Vagina (tissue), 2 donors: ENCODE results near the gene MAMLD1.

Source experiments
- POLR2A ChIP-seq, 2 donors: fragments of 450-650 bp; IDR thresholded peaks; one replicate each; pipeline ENCODE4 v1.6.1; 2017; ENCODE audit warnings: antibody characterized with exemption in 2 of 2, mild to moderate bottlenecking in 2 of 2, moderate library complexity in 2 of 2
- POLR2AphosphoS5 ChIP-seq, 2 donors: sonication (generic); formaldehyde crosslinking; IDR thresholded peaks; one replicate each; pipeline ENCODE4 v1.9.0; 2017; ENCODE audit warnings: antibody characterized with exemption in 2 of 2, mild to moderate bottlenecking in 2 of 2, low read depth in 1 of 2; ENCODE audit not compliant: insufficient read depth in 1 of 2
- TF ChIP-seq, protein P1 (sequence below), 3 experiments: fragments of 450-650 bp in 2 of 3; fragments of 200-600 bp in 1 of 3; sonication (generic) in 1 of 3; IDR thresholded peaks; one replicate each; pipeline ENCODE4 v1.5.1; 2017 to 2019; ENCODE audit warnings: antibody characterized with exemption in 3 of 3, mild to moderate bottlenecking in 2 of 3, moderate library complexity in 2 of 3

DNA sequence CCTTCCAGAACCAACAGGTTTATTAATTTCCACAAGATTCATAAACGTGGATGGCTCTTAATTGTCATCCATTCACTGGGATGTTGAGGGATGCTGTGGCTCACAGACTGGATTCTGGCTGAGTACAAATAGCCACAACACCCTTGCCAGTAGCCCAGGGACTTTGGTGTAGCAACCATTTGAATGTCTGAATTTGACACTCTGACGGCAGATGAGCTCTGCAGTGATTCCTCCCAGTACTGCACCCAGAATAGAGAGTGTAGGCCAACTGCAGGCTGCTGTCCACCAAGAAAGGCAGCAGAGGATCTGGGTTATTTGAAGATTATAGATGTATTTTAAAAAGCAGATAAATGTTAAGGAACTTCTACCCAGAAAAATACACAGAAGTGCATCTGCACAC, 15.6 kb upstream of the MAMLD1 start:
- TF ChIP-seq, protein P1, sequence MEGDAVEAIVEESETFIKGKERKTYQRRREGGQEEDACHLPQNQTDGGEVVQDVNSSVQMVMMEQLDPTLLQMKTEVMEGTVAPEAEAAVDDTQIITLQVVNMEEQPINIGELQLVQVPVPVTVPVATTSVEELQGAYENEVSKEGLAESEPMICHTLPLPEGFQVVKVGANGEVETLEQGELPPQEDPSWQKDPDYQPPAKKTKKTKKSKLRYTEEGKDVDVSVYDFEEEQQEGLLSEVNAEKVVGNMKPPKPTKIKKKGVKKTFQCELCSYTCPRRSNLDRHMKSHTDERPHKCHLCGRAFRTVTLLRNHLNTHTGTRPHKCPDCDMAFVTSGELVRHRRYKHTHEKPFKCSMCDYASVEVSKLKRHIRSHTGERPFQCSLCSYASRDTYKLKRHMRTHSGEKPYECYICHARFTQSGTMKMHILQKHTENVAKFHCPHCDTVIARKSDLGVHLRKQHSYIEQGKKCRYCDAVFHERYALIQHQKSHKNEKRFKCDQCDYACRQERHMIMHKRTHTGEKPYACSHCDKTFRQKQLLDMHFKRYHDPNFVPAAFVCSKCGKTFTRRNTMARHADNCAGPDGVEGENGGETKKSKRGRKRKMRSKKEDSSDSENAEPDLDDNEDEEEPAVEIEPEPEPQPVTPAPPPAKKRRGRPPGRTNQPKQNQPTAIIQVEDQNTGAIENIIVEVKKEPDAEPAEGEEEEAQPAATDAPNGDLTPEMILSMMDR (IDR thresholded peaks at IDR 0.05) = no peak
- TF ChIP-seq POLR2A (IDR thresholded peaks at IDR 0.05) = no peak
- no peak for TF ChIP-seq POLR2AphosphoS5 (IDR thresholded peaks at IDR 0.05; ENCODE audit: insufficient read depth in 1 of 2, low read depth in 1 of 2)
